GM23338 (cell line): ENCODE data around the gene SOS1. TPM values are rescaled to one million over a fixed set of nuclear protein-coding genes. Genes with fewer than 3 reads are reported as not detected.

Source experiments
- ATAC-seq: fragments of 200-7000 bp; cut with Tn5 transposase; 3 replicates; pipeline ENCODE4 v1.9.1; 2020
- DNase-seq: peaks from one replicate; pipeline ENCODE4 v3.0.0-alpha.2; 2015; ENCODE audit warnings: low spot score
- H2AFZ ChIP-seq: fragments of 200-600 bp; sonication (generic); 2 replicates; pipeline ENCODE4 v1.8.0; 2016; ENCODE audit warnings: antibody characterized with exemption, mild to moderate bottlenecking, moderate library complexity
- H3F3A ChIP-seq: fragments of 200-600 bp; sonication (generic); replicated peaks from 2 replicates; pipeline ENCODE4 v1.8.0; 2017; ENCODE audit warnings: antibody characterized with exemption, mixed run types, low read depth
- H3K27ac ChIP-seq: fragments of 200-600 bp; sonication (generic); 2 replicates; pipeline ENCODE4 v1.6.1; 2016; ENCODE audit warnings: low read depth
- H3K27me3 ChIP-seq: fragments of 200-600 bp; sonication (generic); 2 replicates; pipeline ENCODE4 v1.8.0; 2016; ENCODE audit warnings: mild to moderate bottlenecking, mixed run types, moderate library complexity; ENCODE audit not compliant: insufficient read depth
- H3K36me3 ChIP-seq: fragments of 200-600 bp; sonication (generic); 2 replicates; pipeline ENCODE4 v1.8.0; 2016; ENCODE audit warnings: mild to moderate bottlenecking; ENCODE audit not compliant: insufficient read depth
- H3K4me1 ChIP-seq: fragments of 200-600 bp; sonication (generic); 2 replicates; pipeline ENCODE4 v1.8.0; 2016; ENCODE audit warnings: mild to moderate bottlenecking, moderate library complexity; ENCODE audit not compliant: insufficient read depth
- H3K4me2 ChIP-seq: fragments of 200-600 bp; sonication (generic); 2 replicates; pipeline ENCODE4 v1.7.1; 2017; ENCODE audit warnings: mixed run types
- H3K4me3 ChIP-seq: fragments of 200-600 bp; sonication (generic); 2 replicates; pipeline ENCODE4 v1.6.1; 2016; ENCODE audit warnings: mixed run types
- H3K79me2 ChIP-seq: fragments of 200-600 bp; sonication (generic); replicated peaks from 2 replicates; pipeline ENCODE4 v1.8.0; 2017; ENCODE audit warnings: mild to moderate bottlenecking; ENCODE audit not compliant: insufficient read depth
- H3K9me2 ChIP-seq: fragments of 200-600 bp; sonication (generic); 2 replicates; pipeline ENCODE4 v1.8.0; 2017; ENCODE audit not compliant: insufficient read depth
- H4K20me1 ChIP-seq: fragments of 200-600 bp; sonication (generic); replicated peaks from 2 replicates; pipeline ENCODE4 v1.8.0; 2017; ENCODE audit warnings: mild to moderate bottlenecking; ENCODE audit not compliant: insufficient read depth
- H3K27ac Mint-ChIP-seq: 2 replicates; pipeline ENCODE4 v1.8.0; 2020; ENCODE audit warnings: inconsistent platforms, mild to moderate bottlenecking, moderate library complexity, mixed read lengths
- H3K27me3 Mint-ChIP-seq: 3 replicates; pipeline ENCODE4 v1.8.0; 2022; ENCODE audit warnings: low read depth, mild to moderate bottlenecking, moderate library complexity, mixed read lengths, inconsistent platforms; ENCODE audit not compliant: insufficient read depth, poor library complexity
- H3K36me3 Mint-ChIP-seq: 3 replicates; pipeline ENCODE4 v1.8.0; 2021; ENCODE audit warnings: low read depth, mild to moderate bottlenecking, inconsistent platforms, moderate library complexity, mixed read lengths
- H3K4me1 Mint-ChIP-seq: 3 replicates; pipeline ENCODE4 v1.8.0; 2020; ENCODE audit warnings: mild to moderate bottlenecking, inconsistent platforms, mixed read lengths
- H3K4me3 Mint-ChIP-seq: 3 replicates; pipeline ENCODE4 v1.8.0; 2021; ENCODE audit warnings: moderate library complexity, mild to moderate bottlenecking, inconsistent platforms, mixed read lengths
- H3K9me3 Mint-ChIP-seq: 3 replicates; pipeline ENCODE4 v1.8.0; 2020; ENCODE audit warnings: moderate library complexity, mild to moderate bottlenecking, inconsistent platforms, mixed read lengths
- CREB1 ChIP-seq: fragments of 250-450 bp; sonication (Bioruptor Pico); IDR thresholded peaks from 2 replicates; pipeline ENCODE4 v1.5.0; 2020; ENCODE audit warnings: low read depth, mild to moderate bottlenecking, moderate library complexity
- ETS1 ChIP-seq: IDR thresholded peaks from 2 replicates; pipeline ENCODE4 v1.6.1; 2016; ENCODE audit warnings: antibody characterized with exemption
- EZH2 ChIP-seq: fragments of 200-600 bp; sonication (generic); IDR thresholded peaks from one replicate; pipeline ENCODE4 v1.8.0; 2017; ENCODE audit warnings: antibody characterized with exemption, mild to moderate bottlenecking, low read depth; ENCODE audit not compliant: unreplicated experiment
- EZH2phosphoT487 ChIP-seq: fragments of 200-600 bp; sonication (generic); IDR thresholded peaks from one replicate; pipeline ENCODE4 v1.8.1; 2018; ENCODE audit warnings: antibody characterized with exemption; ENCODE audit not compliant: unreplicated experiment
- JUNB ChIP-seq: IDR thresholded peaks from one replicate; pipeline ENCODE4 v1.6.1; 2016; ENCODE audit warnings: antibody characterized with exemption; ENCODE audit not compliant: unreplicated experiment
- NANOG ChIP-seq: IDR thresholded peaks from 2 replicates; pipeline ENCODE4 v1.6.1; 2016; ENCODE audit warnings: antibody characterized with exemption, borderline replicate concordance
- POLR2AphosphoS5 ChIP-seq: IDR thresholded peaks from 2 replicates; pipeline ENCODE4 v1.6.1; 2016; ENCODE audit warnings: antibody characterized with exemption, low read depth
- REST ChIP-seq: IDR thresholded peaks from one replicate; pipeline ENCODE4 v1.6.1; 2018; ENCODE audit warnings: antibody characterized with exemption; ENCODE audit not compliant: unreplicated experiment
- STAT1 ChIP-seq: IDR thresholded peaks from one replicate; pipeline ENCODE4 v1.6.1; 2016; ENCODE audit warnings: antibody characterized with exemption; ENCODE audit not compliant: unreplicated experiment
- ZNF114 ChIP-seq: fragments of 250-450 bp; sonication (Bioruptor Pico); IDR thresholded peaks from 2 replicates; pipeline ENCODE4 v1.5.0; 2020; ENCODE audit warnings: mild to moderate bottlenecking, moderate library complexity
- ZNF331 ChIP-seq: fragments of 250-450 bp; sonication (Bioruptor Pico); IDR thresholded peaks from 2 replicates; pipeline ENCODE4 v1.5.0; 2020; ENCODE audit warnings: low read depth, mild to moderate bottlenecking, moderate library complexity
- ZNF462 ChIP-seq: fragments of 250-450 bp; sonication (Bioruptor Pico); IDR thresholded peaks from 2 replicates; pipeline ENCODE4 v1.5.0; 2020; ENCODE audit warnings: mild to moderate bottlenecking, moderate library complexity
- polyA plus RNA-seq: library from polyadenylated mRNA; unstranded; fragments of >200 nt; fragmentation: Nextera tagmentation; extraction: Ambion mirVana; gene quantifications from 2 replicates; pipeline ENCODE4 v1.2.1, GENCODE V29; 2016
- total RNA-seq: library from RNA; depleted of rRNA; stranded (reverse); fragments of >200 nt; shearing (Covaris generic); gene quantifications from 2 replicates; pipeline ENCODE4 v1.2.3, GENCODE V29; 2014

Gene SOS1
- total and polyA plus RNA-seq, 2 experiments from 2014 or later = 13.4 to 21.9 TPM

GRCh38 chr2:38997781-38998180 lies 123.1 kb downstream of the SOS1 start (continued):
- no peak for TF ChIP-seq ZNF462 (CRISPR knock-in tag)
- no peak for TF ChIP-seq POLR2AphosphoS5
- TF ChIP-seq EZH2 = no peak
- no peak for TF ChIP-seq STAT1
- no peak for TF ChIP-seq ZNF114
- no peak for TF ChIP-seq ZNF331
- no peak for TF ChIP-seq CREB1 (CRISPR knock-in tag)

GRCh38 chr2:38991899-38992298 lies 129.0 kb downstream of the SOS1 start:
- Histone ChIP-seq H3K9me2 (no peaks in the 10 kb centered on the region), H3K27ac (peak overlapping the region; percentile 53; the same call in 1 of the 2 replicates), H3K79me2 (no peaks in the 10 kb centered on the region), H2AFZ (no peak overlapping the region), H3F3A (no peaks in the 10 kb centered on the region), H3K4me1 (peaks cover 17% of the 10 kb centered on the region; the same call in 1 of the 2 replicates), H3K4me3 (no peak overlapping the region), H3K27me3 (no peaks in the 10 kb centered on the region), H3K36me3 (peaks cover 20% of the 10 kb centered on the region; the same call in 1 of the 2 replicates), H3K4me2 (no peak overlapping the region), H4K20me1 (no peaks in the 10 kb centered on the region)
- ATAC-seq = peak; percentile 60
- peak overlapping the region; percentile 38 for H3K27ac Mint-ChIP-seq
- DNase-seq = peak; percentile 27
- H3K36me3 Mint-ChIP-seq = peaks cover 22% of the 10 kb centered on the region; the same call in 2 of the 3 replicates
- no peaks in the 10 kb centered on the region for H3K9me3 Mint-ChIP-seq
- no peaks in the 10 kb centered on the region for H3K27me3 Mint-ChIP-seq
- H3K4me1 Mint-ChIP-seq = peaks cover 16% of the 10 kb centered on the region
- H3K4me3 Mint-ChIP-seq = no peak overlapping the region
- TF ChIP-seq REST = no peak
- TF ChIP-seq ETS1 = no peak
- no peak for TF ChIP-seq NANOG
- no peak for TF ChIP-seq EZH2phosphoT487
- no peak for TF ChIP-seq POLR2AphosphoS5
- TF ChIP-seq JUNB = no peak
- TF ChIP-seq STAT1 = no peak
- TF ChIP-seq ZNF114 = no peak
